ENCODE data around the gene SLC24A4.

DNA sequence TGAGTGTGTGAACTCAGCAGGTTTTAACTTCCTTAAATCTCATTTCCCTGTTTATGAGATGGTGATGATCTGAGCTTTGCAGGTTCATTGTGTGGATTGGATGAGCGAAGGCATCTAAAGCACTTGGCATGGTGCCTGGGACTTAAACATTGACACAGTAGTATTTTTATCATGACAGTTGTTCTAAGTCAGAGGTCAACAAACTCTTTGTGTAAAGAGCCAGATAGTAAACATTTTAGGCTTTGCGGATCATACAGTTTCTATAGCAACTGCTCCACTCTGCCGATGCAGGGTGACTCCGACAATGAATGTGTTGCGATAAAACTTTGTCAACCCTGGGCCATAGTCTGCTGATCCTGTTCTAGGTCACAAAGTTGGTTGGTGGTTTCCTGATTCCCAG, 25.2 kb downstream of the SLC24A4 start:
- TF ChIP-seq, protein P1, sequence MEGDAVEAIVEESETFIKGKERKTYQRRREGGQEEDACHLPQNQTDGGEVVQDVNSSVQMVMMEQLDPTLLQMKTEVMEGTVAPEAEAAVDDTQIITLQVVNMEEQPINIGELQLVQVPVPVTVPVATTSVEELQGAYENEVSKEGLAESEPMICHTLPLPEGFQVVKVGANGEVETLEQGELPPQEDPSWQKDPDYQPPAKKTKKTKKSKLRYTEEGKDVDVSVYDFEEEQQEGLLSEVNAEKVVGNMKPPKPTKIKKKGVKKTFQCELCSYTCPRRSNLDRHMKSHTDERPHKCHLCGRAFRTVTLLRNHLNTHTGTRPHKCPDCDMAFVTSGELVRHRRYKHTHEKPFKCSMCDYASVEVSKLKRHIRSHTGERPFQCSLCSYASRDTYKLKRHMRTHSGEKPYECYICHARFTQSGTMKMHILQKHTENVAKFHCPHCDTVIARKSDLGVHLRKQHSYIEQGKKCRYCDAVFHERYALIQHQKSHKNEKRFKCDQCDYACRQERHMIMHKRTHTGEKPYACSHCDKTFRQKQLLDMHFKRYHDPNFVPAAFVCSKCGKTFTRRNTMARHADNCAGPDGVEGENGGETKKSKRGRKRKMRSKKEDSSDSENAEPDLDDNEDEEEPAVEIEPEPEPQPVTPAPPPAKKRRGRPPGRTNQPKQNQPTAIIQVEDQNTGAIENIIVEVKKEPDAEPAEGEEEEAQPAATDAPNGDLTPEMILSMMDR (conservative IDR thresholded peaks at IDR 0.05; ENCODE audit: low read depth, low read length): no peak
- TF ChIP-seq EZH2phosphoT487 (IDR thresholded peaks at IDR 0.05; ENCODE audit: borderline replicate concordance, low read length): no peak
